ENCODE results near the gene DYNC1I2. TPM values are rescaled to one million over a fixed set of nuclear protein-coding genes. Genes with fewer than 3 reads are reported as not detected.

DYNC1I2 gene
- total RNA-seq, 1 experiment from 2014 or later = 39.4 TPM

GRCh38 chr2:171668183-171668582 lies 19.1 kb upstream of the DYNC1I2 start:
- POLR2A ChIA-PET = no interaction called here
- H3K27me3 ChIP-seq (ENCODE audit: insufficient read depth, low read length) = no peaks in the 10 kb centered on the region

More at GRCh38 chr2:171668183-171668582, 19.1 kb upstream of the DYNC1I2 start:
- no peaks in the 10 kb centered on the region for H3K79me2 ChIP-seq (ENCODE audit: insufficient read depth, low read length)
- DNase-seq (ENCODE audit: low read depth, low spot score) (no peak), ATAC-seq (no peak)
- no peak overlapping the region for H3K27ac ChIP-seq (ENCODE audit: low read depth, low read length)
- H3K9ac ChIP-seq (ENCODE audit: low read length) = no peak overlapping the region
- H3K4me2 ChIP-seq (ENCODE audit: low read length) = no peak overlapping the region
- no peak overlapping the region for H2AFZ ChIP-seq (ENCODE audit: low read depth, low read length, poor library complexity, severe bottlenecking)
- no TSS peak for BruUV-seq (replicated peaks)
- intact Hi-C loops (cut with micrococcal nuclease) = no loop called here
- RAD21 ChIA-PET (ENCODE audit: low non-redundant PET in 1 of 2, low total read pairs in 2 of 2, uncharacterized antibody in 2 of 2, unreplicated experiment in 2 of 2) = no interaction called here
- H4K20me1 ChIP-seq (ENCODE audit: insufficient read depth) = no peaks in the 10 kb centered on the region
- H3K9me2 ChIP-seq (ENCODE audit: insufficient read depth) = no peaks in the 10 kb centered on the region
- TF ChIP-seq ELF1 (IDR thresholded peaks at IDR 0.05; ENCODE audit: borderline replicate concordance, low read depth) (no peak), SIN3A (IDR thresholded peaks at IDR 0.05; ENCODE audit: low read depth) (no peak), CBX3 (IDR thresholded peaks at IDR 0.05; ENCODE audit: low read depth) (no peak), SP1 (IDR thresholded peaks at IDR 0.05; ENCODE audit: low read depth) (no peak), TCF7L2 (IDR thresholded peaks at IDR 0.05; ENCODE audit: borderline replicate concordance, extremely low read depth, insufficient read depth, insufficient read length) (no peak), YY1 (IDR thresholded peaks at IDR 0.05; ENCODE audit: extremely low read depth, insufficient replicate concordance, low read depth, low read length) (no peak), ZNF274 (IDR thresholded peaks at IDR 0.05; ENCODE audit: low read depth, low read length) (no peak), ZBTB33 (IDR thresholded peaks at IDR 0.05; ENCODE audit: extremely low read depth, insufficient replicate concordance, low read length) (no peak), FOSL1 (IDR thresholded peaks at IDR 0.05; ENCODE audit: low read depth) (no peak), EGR1 (IDR thresholded peaks at IDR 0.05; ENCODE audit: low read depth) (no peak), POLR2AphosphoS5 (IDR thresholded peaks at IDR 0.05; ENCODE audit: low read depth, low read length) (no peak), EZH2 (IDR thresholded peaks at IDR 0.05) (no peak), CEBPB (IDR thresholded peaks at IDR 0.05; ENCODE audit: low read depth) (no peak), POLR2A (IDR thresholded peaks at IDR 0.05; ENCODE audit: borderline replicate concordance, extremely low read depth, insufficient read depth, insufficient read length) (no peak)
- TF ChIP-seq, protein P1, sequence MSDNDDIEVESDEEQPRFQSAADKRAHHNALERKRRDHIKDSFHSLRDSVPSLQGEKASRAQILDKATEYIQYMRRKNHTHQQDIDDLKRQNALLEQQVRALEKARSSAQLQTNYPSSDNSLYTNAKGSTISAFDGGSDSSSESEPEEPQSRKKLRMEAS (IDR thresholded peaks at IDR 0.05) = no peak
- TF ChIP-seq, protein P2, sequence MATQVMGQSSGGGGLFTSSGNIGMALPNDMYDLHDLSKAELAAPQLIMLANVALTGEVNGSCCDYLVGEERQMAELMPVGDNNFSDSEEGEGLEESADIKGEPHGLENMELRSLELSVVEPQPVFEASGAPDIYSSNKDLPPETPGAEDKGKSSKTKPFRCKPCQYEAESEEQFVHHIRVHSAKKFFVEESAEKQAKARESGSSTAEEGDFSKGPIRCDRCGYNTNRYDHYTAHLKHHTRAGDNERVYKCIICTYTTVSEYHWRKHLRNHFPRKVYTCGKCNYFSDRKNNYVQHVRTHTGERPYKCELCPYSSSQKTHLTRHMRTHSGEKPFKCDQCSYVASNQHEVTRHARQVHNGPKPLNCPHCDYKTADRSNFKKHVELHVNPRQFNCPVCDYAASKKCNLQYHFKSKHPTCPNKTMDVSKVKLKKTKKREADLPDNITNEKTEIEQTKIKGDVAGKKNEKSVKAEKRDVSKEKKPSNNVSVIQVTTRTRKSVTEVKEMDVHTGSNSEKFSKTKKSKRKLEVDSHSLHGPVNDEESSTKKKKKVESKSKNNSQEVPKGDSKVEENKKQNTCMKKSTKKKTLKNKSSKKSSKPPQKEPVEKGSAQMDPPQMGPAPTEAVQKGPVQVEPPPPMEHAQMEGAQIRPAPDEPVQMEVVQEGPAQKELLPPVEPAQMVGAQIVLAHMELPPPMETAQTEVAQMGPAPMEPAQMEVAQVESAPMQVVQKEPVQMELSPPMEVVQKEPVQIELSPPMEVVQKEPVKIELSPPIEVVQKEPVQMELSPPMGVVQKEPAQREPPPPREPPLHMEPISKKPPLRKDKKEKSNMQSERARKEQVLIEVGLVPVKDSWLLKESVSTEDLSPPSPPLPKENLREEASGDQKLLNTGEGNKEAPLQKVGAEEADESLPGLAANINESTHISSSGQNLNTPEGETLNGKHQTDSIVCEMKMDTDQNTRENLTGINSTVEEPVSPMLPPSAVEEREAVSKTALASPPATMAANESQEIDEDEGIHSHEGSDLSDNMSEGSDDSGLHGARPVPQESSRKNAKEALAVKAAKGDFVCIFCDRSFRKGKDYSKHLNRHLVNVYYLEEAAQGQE (IDR thresholded peaks at IDR 0.05; ENCODE audit: low read depth) = no peak
- TF ChIP-seq, protein P3, sequence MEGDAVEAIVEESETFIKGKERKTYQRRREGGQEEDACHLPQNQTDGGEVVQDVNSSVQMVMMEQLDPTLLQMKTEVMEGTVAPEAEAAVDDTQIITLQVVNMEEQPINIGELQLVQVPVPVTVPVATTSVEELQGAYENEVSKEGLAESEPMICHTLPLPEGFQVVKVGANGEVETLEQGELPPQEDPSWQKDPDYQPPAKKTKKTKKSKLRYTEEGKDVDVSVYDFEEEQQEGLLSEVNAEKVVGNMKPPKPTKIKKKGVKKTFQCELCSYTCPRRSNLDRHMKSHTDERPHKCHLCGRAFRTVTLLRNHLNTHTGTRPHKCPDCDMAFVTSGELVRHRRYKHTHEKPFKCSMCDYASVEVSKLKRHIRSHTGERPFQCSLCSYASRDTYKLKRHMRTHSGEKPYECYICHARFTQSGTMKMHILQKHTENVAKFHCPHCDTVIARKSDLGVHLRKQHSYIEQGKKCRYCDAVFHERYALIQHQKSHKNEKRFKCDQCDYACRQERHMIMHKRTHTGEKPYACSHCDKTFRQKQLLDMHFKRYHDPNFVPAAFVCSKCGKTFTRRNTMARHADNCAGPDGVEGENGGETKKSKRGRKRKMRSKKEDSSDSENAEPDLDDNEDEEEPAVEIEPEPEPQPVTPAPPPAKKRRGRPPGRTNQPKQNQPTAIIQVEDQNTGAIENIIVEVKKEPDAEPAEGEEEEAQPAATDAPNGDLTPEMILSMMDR (IDR thresholded peaks at IDR 0.05 in 2 of 3, conservative IDR thresholded peaks at IDR 0.05 in 1 of 3; ENCODE audit: borderline replicate concordance in 1 of 3, insufficient read depth in 1 of 3, low read depth in 2 of 3, low read length in 2 of 3) = no peak
- CTCF ChIA-PET = no interaction called here
- H3K4me3 ChIP-seq (replicated peaks in 1 of 2; ENCODE audit: low read depth in 1 of 2, low read length in 2 of 2) = no peak overlapping the region
- H3K4me1 ChIP-seq (ENCODE audit: control insufficient read depth in 1 of 2, insufficient read depth in 2 of 2, low read length in 2 of 2) = no peaks in the 10 kb centered on the region
- no peaks in the 10 kb centered on the region for H3K9me3 ChIP-seq (ENCODE audit: control insufficient read depth in 1 of 2, insufficient read depth in 1 of 2, low read depth in 1 of 2, low read length in 2 of 2)
- H3K36me3 ChIP-seq (ENCODE audit: control insufficient read depth in 1 of 2, insufficient read depth in 2 of 2, low read length in 2 of 2) = no peaks in the 10 kb centered on the region
